Lung (tissue), 12 donors: Measurements from ENCODE around the gene MTHFR. TPM values are rescaled to one million over a fixed set of nuclear protein-coding genes. Genes with fewer than 3 reads are reported as not detected.

Experiments used
- ATAC-seq: fragments of 200-7000 bp; cut with Tn5 transposase; one replicate; pipeline ENCODE4 v1.9.1; 2020; ENCODE audit warnings: moderate number of reproducible peaks; ENCODE audit not compliant: insufficient read depth, low FRiP score
- DNase-seq, 3 donors: peaks; one replicate each; pipeline ENCODE4 v3.0.0-alpha.2; 2013 to 2017
- H3K27ac ChIP-seq, 2 donors: one replicate each; pipeline ENCODE4 v1.5.1; 2013; ENCODE audit warnings: mild to moderate bottlenecking in 2 of 2, moderate library complexity in 2 of 2, control low read depth in 1 of 2, inconsistent platforms in 1 of 2, low read depth in 1 of 2, low read length in 1 of 2
- H3K27me3 ChIP-seq, 3 donors: one replicate each; pipeline ENCODE4 v1.5.1; 2013; ENCODE audit warnings: low read length in 2 of 3; ENCODE audit not compliant: control insufficient read depth in 3 of 3, insufficient read depth in 3 of 3
- H3K36me3 ChIP-seq, 4 donors: one replicate each; pipeline ENCODE4 v1.5.1; 2013; ENCODE audit warnings: low read length in 4 of 4, mild to moderate bottlenecking in 1 of 4, moderate library complexity in 1 of 4; ENCODE audit not compliant: control insufficient read depth in 4 of 4, insufficient read depth in 4 of 4
- H3K4me1 ChIP-seq, 5 donors: one replicate each; pipeline ENCODE4 v1.5.1; 2013; ENCODE audit warnings: low read length in 5 of 5, mild to moderate bottlenecking in 2 of 5, moderate library complexity in 1 of 5; ENCODE audit not compliant: control insufficient read depth in 5 of 5, insufficient read depth in 5 of 5
- H3K4me3 ChIP-seq: one replicate; pipeline ENCODE4 v1.5.1; 2013; ENCODE audit warnings: mild to moderate bottlenecking, control low read depth, moderate library complexity
- H3K9ac ChIP-seq, 2 donors: one replicate each; pipeline ENCODE4 v1.5.1; 2013; ENCODE audit warnings: low read length in 2 of 2, control low read depth in 1 of 2; ENCODE audit not compliant: insufficient read depth in 1 of 2
- H3K9me3 ChIP-seq, 4 donors: one replicate each; pipeline ENCODE4 v1.5.1; 2013; ENCODE audit warnings: low read length in 3 of 4, mild to moderate bottlenecking in 1 of 4, moderate library complexity in 1 of 4; ENCODE audit not compliant: control insufficient read depth in 4 of 4, insufficient read depth in 3 of 4
- WGBS, 2 donors: extraction: QIAGEN DNeasy Blood & Tissue Kit; methylation state at CpG; one replicate each; pipeline ENCODE4 v1.1.7; 2013; 5-methylcytosine and 5-hydroxymethylcytosine counted together
- polyA plus RNA-seq, 2 donors: library from polyadenylated mRNA; stranded (reverse); fragments of 200-250 nt; gene quantifications; one replicate each; pipeline ENCODE4 v1.2.1, GENCODE V29; 2013
- total RNA-seq, 2 donors: library from RNA; depleted of rRNA in 1 of 2; stranded (reverse); fragments of >200 nt in 1 of 2; gene quantifications; one replicate each; pipeline ENCODE4 v1.2.1, GENCODE V29; 2014 to 2021
- TF ChIP-seq, protein P1 (sequence below): IDR thresholded peaks from 2 replicates; pipeline ENCODE4 v1.5.1; 2012; ENCODE audit warnings: mild to moderate bottlenecking; ENCODE audit errors: control extremely low read depth, extremely low read depth
- donor health status: control.
- donor health status: control.
- donor health status: Bipolar disorder and iron deficiency.
- donor health status: healthy.
- donor health status: DM: yes; HTN: yes; CAD: no.

MTHFR gene
- total and polyA plus RNA-seq, 4 donors, result 20.6 to 61.4 (median 30.0) TPM

DNA sequence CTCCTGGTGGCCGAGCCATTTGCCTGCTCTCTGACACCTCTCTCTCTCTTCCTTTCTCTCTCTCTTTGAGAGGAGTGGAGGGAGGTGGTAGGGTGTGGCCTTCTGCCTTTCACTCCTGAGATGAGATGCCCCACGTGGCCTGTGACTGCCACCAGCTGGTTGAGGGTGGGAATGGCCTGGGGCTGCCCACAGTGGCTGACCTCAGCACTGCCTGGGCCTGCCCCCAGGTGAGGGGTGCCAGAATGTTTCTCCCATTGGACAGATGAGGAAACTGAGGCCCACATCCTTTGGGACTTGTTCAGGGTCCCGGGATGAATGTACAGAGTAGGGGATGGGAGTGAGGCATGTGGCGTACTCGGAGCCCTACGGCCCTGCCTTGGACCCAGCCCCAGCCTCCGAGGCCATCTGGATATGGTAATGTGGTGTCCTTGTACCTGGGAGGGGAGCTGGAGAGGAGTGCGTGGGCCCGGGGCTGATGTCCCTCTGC is 56.5 kb downstream of the MTHFR start:
- Histone ChIP-seq H3K27ac (no peak overlapping the region), H3K4me1 (no peaks in the 10 kb centered on the region), H3K9me3 (no peaks in the 10 kb centered on the region), H3K27me3 (no peaks in the 10 kb centered on the region), H3K36me3 (peaks cover 0 to 50% (median 5%) of the 10 kb centered on the region in 4 donors), H3K9ac (no peak overlapping the region), H3K4me3 (no peak overlapping the region)
- TF ChIP-seq, protein P1, sequence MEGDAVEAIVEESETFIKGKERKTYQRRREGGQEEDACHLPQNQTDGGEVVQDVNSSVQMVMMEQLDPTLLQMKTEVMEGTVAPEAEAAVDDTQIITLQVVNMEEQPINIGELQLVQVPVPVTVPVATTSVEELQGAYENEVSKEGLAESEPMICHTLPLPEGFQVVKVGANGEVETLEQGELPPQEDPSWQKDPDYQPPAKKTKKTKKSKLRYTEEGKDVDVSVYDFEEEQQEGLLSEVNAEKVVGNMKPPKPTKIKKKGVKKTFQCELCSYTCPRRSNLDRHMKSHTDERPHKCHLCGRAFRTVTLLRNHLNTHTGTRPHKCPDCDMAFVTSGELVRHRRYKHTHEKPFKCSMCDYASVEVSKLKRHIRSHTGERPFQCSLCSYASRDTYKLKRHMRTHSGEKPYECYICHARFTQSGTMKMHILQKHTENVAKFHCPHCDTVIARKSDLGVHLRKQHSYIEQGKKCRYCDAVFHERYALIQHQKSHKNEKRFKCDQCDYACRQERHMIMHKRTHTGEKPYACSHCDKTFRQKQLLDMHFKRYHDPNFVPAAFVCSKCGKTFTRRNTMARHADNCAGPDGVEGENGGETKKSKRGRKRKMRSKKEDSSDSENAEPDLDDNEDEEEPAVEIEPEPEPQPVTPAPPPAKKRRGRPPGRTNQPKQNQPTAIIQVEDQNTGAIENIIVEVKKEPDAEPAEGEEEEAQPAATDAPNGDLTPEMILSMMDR, result peak; percentile 11
- ATAC-seq, result no peak
- 73 to 78% methylated on average over 9 of the region's 9 CpGs for WGBS, 2 donors
- DNase-seq, result no peak

DNA sequence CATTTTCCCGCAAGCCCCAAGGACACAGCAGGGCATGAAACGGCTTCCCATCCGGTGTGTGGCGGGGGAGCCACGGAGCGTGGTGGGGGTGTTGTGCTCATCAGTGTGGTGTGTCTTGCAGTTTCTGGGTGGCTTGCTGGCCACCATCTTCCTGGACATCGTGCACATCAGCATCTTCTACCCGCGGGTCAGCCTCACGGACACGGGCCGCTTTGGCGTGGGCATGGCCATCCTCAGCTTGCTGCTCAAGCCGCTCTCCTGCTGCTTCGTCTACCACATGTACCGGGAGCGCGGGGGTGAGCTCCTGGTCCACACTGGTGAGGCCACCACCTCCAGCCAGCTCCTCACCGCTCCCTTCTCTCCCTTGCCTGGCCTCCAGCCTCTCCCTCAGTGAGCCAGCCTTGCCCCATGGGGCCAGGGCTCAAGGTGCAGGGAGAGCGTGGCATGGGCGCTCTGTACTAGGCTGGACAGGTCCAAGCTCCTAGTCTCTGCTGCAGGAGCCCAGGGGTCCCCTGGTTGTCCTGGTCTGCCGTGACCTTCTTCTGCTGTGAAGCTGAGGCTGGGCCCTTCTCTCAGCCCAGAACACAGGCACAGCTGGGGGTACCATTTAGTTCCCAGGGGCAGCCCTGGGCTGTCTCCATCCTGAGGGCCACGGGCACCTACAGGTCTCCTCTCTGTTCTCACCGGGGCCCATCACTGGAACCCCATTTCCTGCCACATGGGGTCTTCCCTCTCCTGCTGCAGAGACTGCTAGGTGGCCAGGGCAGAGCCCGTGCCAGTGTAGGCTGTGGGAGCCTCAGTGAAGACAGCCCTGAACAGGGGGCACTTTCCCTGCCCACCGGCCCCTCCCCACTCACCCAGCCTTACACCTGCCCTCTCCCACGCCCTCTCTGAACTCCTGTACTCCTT is 57.2 kb downstream of the MTHFR start:
- no peak for DNase-seq
- no peak overlapping the region for H3K4me3 ChIP-seq
- no peaks in the 10 kb centered on the region for H3K4me1 ChIP-seq
- no peak for ATAC-seq
- no peaks in the 10 kb centered on the region for H3K9me3 ChIP-seq
- peaks cover 0 to 52% (median 5%) of the 10 kb centered on the region in 4 donors for H3K36me3 ChIP-seq
- H3K9ac ChIP-seq, result no peak overlapping the region
- TF ChIP-seq, protein P1, result no peak
- H3K27ac ChIP-seq, result no peak overlapping the region
- 91 to 95% methylated on average over 27 of the region's 27 CpGs for WGBS, 2 donors
- no peaks in the 10 kb centered on the region for H3K27me3 ChIP-seq

DNA sequence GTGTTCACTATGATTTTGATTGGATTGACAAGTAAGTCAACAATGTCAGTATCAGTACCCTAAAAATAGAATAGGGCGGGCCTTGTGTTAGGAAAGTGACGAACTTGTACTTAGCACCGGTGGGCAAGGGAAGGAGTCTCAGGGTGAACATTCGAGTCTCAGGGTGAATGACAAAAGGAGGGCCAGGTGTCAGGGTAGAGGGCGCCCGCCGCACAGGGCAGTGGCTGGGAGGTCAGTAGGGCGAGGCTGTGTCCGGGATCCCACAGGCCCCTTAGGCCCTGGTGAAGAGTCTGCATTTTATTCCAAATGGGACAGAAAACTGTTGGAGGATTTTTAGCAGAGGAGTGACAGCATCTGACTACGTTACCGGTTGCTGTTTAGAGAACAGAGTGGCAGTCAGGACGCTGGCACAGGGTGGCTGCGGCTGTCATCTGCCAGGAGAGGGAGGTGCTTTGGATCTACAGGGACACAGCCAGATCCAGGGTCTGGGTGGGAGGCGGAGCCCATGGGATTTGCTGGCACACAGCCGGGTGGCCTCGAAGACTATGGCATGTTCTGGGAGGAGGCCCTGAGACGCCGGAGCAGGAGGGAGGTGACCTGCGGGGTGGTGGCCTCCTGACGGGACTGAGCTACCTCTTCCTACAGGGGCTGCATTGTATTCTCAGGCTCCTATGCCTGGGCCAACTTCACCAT is 58.8 kb downstream of the MTHFR start:
- Histone ChIP-seq H3K36me3 (peaks cover 0 to 52% (median 5%) of the 10 kb centered on the region in 4 donors), H3K9me3 (no peaks in the 10 kb centered on the region)

More for the DNA sequence above, 58.8 kb downstream of the MTHFR start:
- TF ChIP-seq, protein P1, result no peak
- DNase-seq (no peak), ATAC-seq (no peak)
- H3K27ac ChIP-seq, result peak overlapping the region in 1 of 2 donors; percentile 11
- no peaks in the 10 kb centered on the region for H3K27me3 ChIP-seq
- H3K4me3 ChIP-seq, result no peak overlapping the region
- no peaks in the 10 kb centered on the region for H3K4me1 ChIP-seq
- H3K9ac ChIP-seq, result no peak overlapping the region
- WGBS, 2 donors, result 81 to 82% methylated on average over 19 to 20 of the region's 20 CpGs
